ENCODE data around the gene TRMT61A.

TRMT61A gene

DNA sequence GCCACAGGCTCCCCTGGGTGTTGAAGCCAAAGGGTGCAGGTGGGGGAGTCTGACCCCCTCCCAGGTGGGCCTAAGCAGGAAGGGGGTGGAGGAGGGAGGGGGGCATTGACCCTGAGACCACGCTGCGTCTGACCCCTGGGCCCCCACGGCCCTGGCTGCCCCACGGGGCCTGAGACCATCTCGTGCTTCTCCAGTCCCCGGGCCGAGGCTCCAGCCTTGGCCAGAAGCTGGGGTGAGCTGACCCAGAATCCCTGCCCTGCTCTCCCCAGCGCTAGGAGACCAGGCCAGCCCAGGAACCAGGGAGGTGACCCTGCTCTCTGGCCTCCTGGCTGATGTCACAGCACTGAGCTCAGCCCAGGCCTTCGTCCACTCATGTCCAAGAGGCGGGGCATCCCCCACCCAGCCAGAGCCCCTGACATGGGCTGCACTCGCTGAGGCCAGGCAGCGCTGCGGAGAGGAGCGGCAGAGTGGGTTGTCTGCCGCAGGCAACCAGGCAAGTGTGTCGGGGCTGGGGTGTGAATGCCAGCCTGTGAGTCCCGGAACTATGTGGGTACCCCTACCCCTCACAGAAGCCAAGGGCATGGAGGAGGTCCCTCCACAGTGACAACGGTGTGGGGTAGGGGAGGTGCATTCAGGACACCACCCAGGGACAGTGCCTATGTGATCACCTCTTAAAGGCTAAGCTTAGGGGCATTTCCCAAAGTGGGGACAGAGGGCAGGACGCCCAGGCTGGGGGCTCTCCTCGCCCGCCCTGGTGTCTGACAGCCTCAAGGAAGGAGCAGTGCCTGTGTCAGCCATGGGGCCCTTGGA is 6.3 kb downstream of the TRMT61A start:
- no peak for DNase-seq (ENCODE audit: low read depth, low spot score)
- H3K4me3 ChIP-seq (ENCODE audit: low read length): no peak overlapping the region
- H3K36me3 ChIP-seq (ENCODE audit: control insufficient read depth, insufficient read depth, low read length): peaks cover 16% of the 10 kb centered on the region
- H3K27ac ChIP-seq (ENCODE audit: low read length): no peak overlapping the region
- no CpG with 5 or more reads among the region's 21 CpGs for WGBS (ENCODE audit: insufficient coverage, insufficient read length)
- H3K9me3 ChIP-seq (ENCODE audit: control insufficient read depth, insufficient read depth, low read length): no peaks in the 10 kb centered on the region
- no peaks in the 10 kb centered on the region for H3K4me1 ChIP-seq (ENCODE audit: control insufficient read depth, insufficient read depth, low read length)
- no peaks in the 10 kb centered on the region for H3K27me3 ChIP-seq (ENCODE audit: control insufficient read depth, insufficient read depth, low read length)

GRCh38 chr14:103535891-103536565 is 7.0 kb downstream of the TRMT61A start:
- H3K27ac ChIP-seq (ENCODE audit: low read length): no peak overlapping the region
- no peaks in the 10 kb centered on the region for H3K4me1 ChIP-seq (ENCODE audit: control insufficient read depth, insufficient read depth, low read length)
- DNase-seq (ENCODE audit: low read depth, low spot score): no peak
- no peaks in the 10 kb centered on the region for H3K27me3 ChIP-seq (ENCODE audit: control insufficient read depth, insufficient read depth, low read length)
- H3K4me3 ChIP-seq (ENCODE audit: low read length): no peak overlapping the region
- WGBS (ENCODE audit: insufficient coverage, insufficient read length): no CpG with 5 or more reads among the region's 11 CpGs
- H3K9me3 ChIP-seq (ENCODE audit: control insufficient read depth, insufficient read depth, low read length): no peaks in the 10 kb centered on the region
- peaks cover 16% of the 10 kb centered on the region for H3K36me3 ChIP-seq (ENCODE audit: control insufficient read depth, insufficient read depth, low read length)

GRCh38 chr14:103536693-103537092 is 7.7 kb downstream of the TRMT61A start:
- DNase-seq (ENCODE audit: low read depth, low spot score): no peak
- no CpG with 5 or more reads among the region's 9 CpGs for WGBS (ENCODE audit: insufficient coverage, insufficient read length)
- no peak overlapping the region for H3K27ac ChIP-seq (ENCODE audit: low read length)

GRCh38 chr14:103537175-103537990 is 8.4 kb downstream of the TRMT61A start:
- H3K27me3 ChIP-seq (ENCODE audit: control insufficient read depth, insufficient read depth, low read length): no peaks in the 10 kb centered on the region
- H3K9me3 ChIP-seq (ENCODE audit: control insufficient read depth, insufficient read depth, low read length): no peaks in the 10 kb centered on the region
- H3K36me3 ChIP-seq (ENCODE audit: control insufficient read depth, insufficient read depth, low read length): peaks cover 14% of the 10 kb centered on the region
- no peak for DNase-seq (ENCODE audit: low read depth, low spot score)
- H3K4me1 ChIP-seq (ENCODE audit: control insufficient read depth, insufficient read depth, low read length): peaks cover 11% of the 10 kb centered on the region
- H3K27ac ChIP-seq (ENCODE audit: low read length): no peak overlapping the region
- WGBS (ENCODE audit: insufficient coverage, insufficient read length): no CpG with 5 or more reads among the region's 18 CpGs
- no peak overlapping the region for H3K4me3 ChIP-seq (ENCODE audit: low read length)

More at GRCh38 chr14:103536693-103537092, 7.7 kb downstream of the TRMT61A start:
- Histone ChIP-seq H3K9me3 (ENCODE audit: control insufficient read depth, insufficient read depth, low read length) (no peaks in the 10 kb centered on the region), H3K4me1 (ENCODE audit: control insufficient read depth, insufficient read depth, low read length) (peaks cover 6% of the 10 kb centered on the region), H3K27me3 (ENCODE audit: control insufficient read depth, insufficient read depth, low read length) (no peaks in the 10 kb centered on the region), H3K36me3 (ENCODE audit: control insufficient read depth, insufficient read depth, low read length) (peaks cover 16% of the 10 kb centered on the region), H3K4me3 (ENCODE audit: low read length) (no peak overlapping the region)

DNA sequence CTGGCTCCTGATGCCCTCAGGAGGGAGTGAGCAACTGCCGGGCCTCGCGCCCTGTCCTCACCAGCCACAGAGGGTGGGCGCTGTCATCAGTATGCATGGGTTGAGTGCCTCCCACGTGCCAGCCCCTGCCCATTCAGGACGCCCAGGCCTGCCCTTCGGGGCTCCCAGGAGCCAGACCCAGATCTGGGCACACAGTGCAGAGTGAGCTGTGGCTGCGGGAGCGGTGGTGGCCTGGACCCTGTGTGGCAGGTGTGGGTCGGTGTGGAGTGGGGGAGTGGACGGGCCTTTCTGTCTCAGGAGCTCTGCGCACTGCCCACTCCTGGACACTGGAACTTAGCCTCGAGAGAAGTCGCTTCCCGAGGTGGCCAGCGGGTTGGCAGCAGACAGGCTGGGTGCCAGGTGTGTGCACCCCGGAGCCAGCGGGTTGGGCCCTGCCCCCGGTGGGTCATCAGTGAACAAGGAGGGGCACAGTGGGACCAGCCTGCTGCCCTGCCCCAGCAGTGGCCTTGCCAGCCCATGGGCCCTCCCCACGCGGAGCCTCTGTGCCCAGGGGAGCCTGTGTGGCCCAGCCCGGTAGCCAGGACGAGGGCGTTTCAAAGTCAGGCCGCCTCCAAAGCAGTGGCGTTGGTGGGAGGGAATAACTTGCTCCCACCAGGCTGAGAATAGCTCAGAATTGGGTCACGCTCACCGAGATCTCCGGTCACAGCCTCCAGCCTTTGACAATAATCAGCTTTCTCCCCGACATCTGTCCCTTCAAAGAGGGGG is 9.5 kb downstream of the TRMT61A start:
- H3K36me3 ChIP-seq (ENCODE audit: control insufficient read depth, insufficient read depth, low read length): peaks cover 10% of the 10 kb centered on the region; the same call in 1 of the 2 replicates
- WGBS (ENCODE audit: insufficient coverage, insufficient read length): no CpG with 5 or more reads among the region's 30 CpGs
- no peaks in the 10 kb centered on the region for H3K9me3 ChIP-seq (ENCODE audit: control insufficient read depth, insufficient read depth, low read length)
- H3K4me1 ChIP-seq (ENCODE audit: control insufficient read depth, insufficient read depth, low read length): peaks cover 18% of the 10 kb centered on the region
- H3K27me3 ChIP-seq (ENCODE audit: control insufficient read depth, insufficient read depth, low read length): no peaks in the 10 kb centered on the region
- H3K27ac ChIP-seq (ENCODE audit: low read length): no peak overlapping the region
- no peak overlapping the region for H3K4me3 ChIP-seq (ENCODE audit: low read length)
- no peak for DNase-seq (ENCODE audit: low read depth, low spot score)

DNA sequence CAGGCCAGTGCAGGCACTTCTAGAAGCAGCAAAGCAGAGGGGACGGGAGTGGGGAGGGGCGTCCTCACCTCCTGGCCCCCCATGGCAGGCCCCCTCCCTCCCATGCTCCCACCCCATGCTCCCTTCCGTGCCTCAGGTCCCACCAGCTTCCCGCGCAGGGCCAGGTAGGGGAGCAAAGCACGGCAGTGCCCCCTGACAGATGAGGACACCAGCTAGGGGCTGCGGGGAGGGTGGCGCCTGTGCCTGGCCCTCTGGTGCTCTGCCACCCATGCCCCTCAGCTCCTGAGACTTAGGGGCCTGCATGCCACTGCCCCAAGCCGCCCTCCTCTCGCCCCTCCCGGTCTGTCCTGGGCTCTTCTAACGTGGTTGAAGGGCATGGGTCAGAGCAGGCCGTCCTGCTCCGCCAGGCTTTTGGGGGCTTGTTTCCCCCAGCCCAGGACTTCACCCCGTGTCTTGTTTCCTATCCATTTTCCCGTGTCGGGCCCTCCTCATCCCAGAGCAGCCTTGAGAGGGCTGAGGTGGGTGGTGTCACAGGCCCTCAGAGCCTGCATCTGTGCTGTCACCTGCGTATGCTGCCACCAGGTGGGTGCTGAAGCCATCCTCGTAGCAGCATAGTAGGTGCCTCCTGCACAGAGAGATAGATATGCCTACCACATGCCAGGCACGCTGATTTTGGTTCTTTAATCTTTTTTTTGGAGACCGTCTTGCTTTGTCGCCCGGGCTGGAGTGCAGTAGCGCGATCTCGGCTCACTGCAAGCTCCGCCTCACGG is 10.2 kb downstream of the TRMT61A start:
- H3K4me1 ChIP-seq (ENCODE audit: control insufficient read depth, insufficient read depth, low read length): peaks cover 22% of the 10 kb centered on the region
- H3K4me3 ChIP-seq (ENCODE audit: low read length): no peak overlapping the region
- H3K27ac ChIP-seq (ENCODE audit: low read length): no peak overlapping the region
- no peak for DNase-seq (ENCODE audit: low read depth, low spot score)
- H3K27me3 ChIP-seq (ENCODE audit: control insufficient read depth, insufficient read depth, low read length): no peaks in the 10 kb centered on the region
- no peaks in the 10 kb centered on the region for H3K9me3 ChIP-seq (ENCODE audit: control insufficient read depth, insufficient read depth, low read length)
- WGBS (ENCODE audit: insufficient coverage, insufficient read length): no CpG with 5 or more reads among the region's 28 CpGs
- peaks cover 10% of the 10 kb centered on the region; the same call in 1 of the 2 replicates for H3K36me3 ChIP-seq (ENCODE audit: control insufficient read depth, insufficient read depth, low read length)

DNA sequence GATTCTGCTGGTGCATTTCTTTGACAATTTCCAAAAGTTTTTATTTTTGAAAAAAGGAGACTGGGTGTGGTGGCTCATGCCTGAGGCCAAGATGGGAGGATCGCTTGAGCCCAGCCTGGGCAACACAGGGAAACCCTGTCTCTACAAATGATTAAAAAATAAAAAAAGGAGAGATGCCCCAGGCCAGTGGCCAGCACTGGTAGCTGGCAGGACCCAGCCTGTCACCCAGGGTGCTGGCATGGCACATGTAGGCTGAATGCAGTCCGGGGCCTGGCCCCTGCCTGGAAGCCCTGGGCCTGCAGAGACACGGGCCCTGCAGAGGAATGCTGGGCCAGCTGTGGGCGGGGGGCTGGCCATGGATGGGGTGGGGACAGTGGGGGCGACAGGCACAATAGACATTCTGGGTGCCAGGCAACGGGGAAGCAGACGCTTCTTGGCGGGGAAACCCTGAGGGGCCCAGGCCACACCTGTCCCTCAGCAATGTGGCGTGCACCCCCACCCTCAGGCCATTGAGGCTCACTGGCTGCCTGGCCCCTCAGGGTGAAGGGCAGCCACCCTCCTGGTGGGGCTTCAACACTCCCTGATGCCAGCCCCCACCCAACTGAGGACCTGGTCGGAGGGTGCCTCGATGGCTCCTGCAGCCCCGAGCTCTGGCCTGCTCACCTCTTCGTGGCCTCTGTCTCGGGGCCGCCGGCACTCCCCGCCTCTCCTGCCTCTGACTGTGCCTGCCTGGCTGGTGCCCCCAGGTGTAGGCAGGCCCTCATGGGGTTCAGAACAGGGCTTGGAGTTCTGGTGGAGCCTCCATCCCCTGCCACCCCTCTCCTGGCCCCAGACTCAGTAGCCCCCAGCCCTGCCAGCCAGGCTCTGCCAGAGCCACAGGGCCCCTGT is 12.1 kb downstream of the TRMT61A start:
- WGBS (ENCODE audit: insufficient coverage, insufficient read length): no CpG with 5 or more reads among the region's 17 CpGs
- H3K27ac ChIP-seq (ENCODE audit: low read length): no peak overlapping the region
- H3K36me3 ChIP-seq (ENCODE audit: control insufficient read depth, insufficient read depth, low read length): no peaks in the 10 kb centered on the region
- H3K9me3 ChIP-seq (ENCODE audit: control insufficient read depth, insufficient read depth, low read length): no peaks in the 10 kb centered on the region
- H3K4me1 ChIP-seq (ENCODE audit: control insufficient read depth, insufficient read depth, low read length): peaks cover 24% of the 10 kb centered on the region
- H3K4me3 ChIP-seq (ENCODE audit: low read length): no peak overlapping the region
- no peak for DNase-seq (ENCODE audit: low read depth, low spot score)
- no peaks in the 10 kb centered on the region for H3K27me3 ChIP-seq (ENCODE audit: control insufficient read depth, insufficient read depth, low read length)

GRCh38 chr14:103541709-103542604 is 13.0 kb downstream of the TRMT61A start:
- Histone ChIP-seq H3K4me1 (ENCODE audit: control insufficient read depth, insufficient read depth, low read length) (peaks cover 26% of the 10 kb centered on the region), H3K36me3 (ENCODE audit: control insufficient read depth, insufficient read depth, low read length) (no peaks in the 10 kb centered on the region), H3K27ac (ENCODE audit: low read length) (no peak overlapping the region), H3K27me3 (ENCODE audit: control insufficient read depth, insufficient read depth, low read length) (no peaks in the 10 kb centered on the region), H3K4me3 (ENCODE audit: low read length) (no peak overlapping the region), H3K9me3 (ENCODE audit: control insufficient read depth, insufficient read depth, low read length) (no peaks in the 10 kb centered on the region)
- DNase-seq (ENCODE audit: low read depth, low spot score): no peak
- no CpG with 5 or more reads among the region's 33 CpGs for WGBS (ENCODE audit: insufficient coverage, insufficient read length)
